Esophagus muscularis mucosa (tissue), 4 donors: Measurements from ENCODE around the gene DPH2.

Experiments used
- CTCF ChIP-seq, 3 experiments: fragments of 200-600 bp in 2 of 3; fragments of 450-650 bp in 1 of 3; sonication (generic) in 2 of 3; IDR thresholded peaks; one replicate each; pipeline ENCODE4 v1.5.1; 2017 to 2019; ENCODE audit warnings: antibody characterized with exemption in 3 of 3, mild to moderate bottlenecking in 2 of 3, moderate library complexity in 1 of 3
- EP300 ChIP-seq: sonication (generic); formaldehyde crosslinking; IDR thresholded peaks from one replicate; pipeline ENCODE4 v1.6.1; 2017; ENCODE audit warnings: antibody characterized with exemption
- POLR2A ChIP-seq: fragments of 450-650 bp; IDR thresholded peaks from one replicate; pipeline ENCODE4 v1.6.1; 2017; ENCODE audit warnings: antibody characterized with exemption, moderate library complexity, mild to moderate bottlenecking, low read depth
- POLR2AphosphoS5 ChIP-seq, 2 donors: sonication (generic); formaldehyde crosslinking; IDR thresholded peaks; one replicate each; pipeline ENCODE4 v1.6.1; 2017; ENCODE audit warnings: antibody characterized with exemption in 2 of 2

GRCh38 chr1:43947874-43948437 lies 21.9 kb upstream of the DPH2 start:
- TF ChIP-seq POLR2A (no peak), EP300 (no peak), CTCF (IDR thresholded peaks at IDR 0.05) (no peak), POLR2AphosphoS5 (IDR thresholded peaks at IDR 0.05) (no peak)
